HG03064 (cell line): Measurements from ENCODE around the gene OR2J3.
"Not testable (repeated sequence)": the region's sequence is repeated elsewhere in the genome, so short reads cannot be mapped to it uniquely, and the experiment has no call there.

Source experiments
- ATAC-seq: cut with Tn5 transposase; IDR thresholded peaks from one replicate; pipeline ENCODE4 v1.9.1; 2021; ENCODE audit warnings: low read depth; ENCODE audit not compliant: unreplicated experiment

Gene OR2J3

DNA sequence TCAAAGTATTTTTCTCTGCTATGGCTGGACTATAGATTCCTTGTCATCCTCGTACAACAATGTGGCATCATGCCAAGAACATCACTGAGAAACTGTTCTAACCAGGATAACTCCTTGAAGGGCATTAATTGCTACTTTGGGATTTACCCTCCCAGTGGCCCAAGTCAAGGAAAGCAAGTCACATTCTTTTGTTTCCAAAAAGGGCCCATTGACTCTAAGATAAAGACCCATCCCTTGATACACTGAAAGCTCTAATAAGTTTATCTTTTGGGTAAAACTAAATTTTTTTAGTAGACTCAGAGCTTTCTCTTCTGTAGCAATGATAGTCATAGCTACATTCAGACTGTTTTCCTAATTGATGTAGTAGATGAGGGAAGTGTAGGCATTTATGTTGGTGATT lies at the start of gene OR2J3:
TSS of gene OR2J3 (plus strand) at position 301 of the 400 bp plus-strand sequence. CDS start 3,833 bp downstream, outside the sequence.
- no peak for ATAC-seq

- no peak for ATAC-seq
These were observed 35.8 kb upstream of the OR2J3 start for GRCh38 chr6:29071831-29072723.

DNA sequence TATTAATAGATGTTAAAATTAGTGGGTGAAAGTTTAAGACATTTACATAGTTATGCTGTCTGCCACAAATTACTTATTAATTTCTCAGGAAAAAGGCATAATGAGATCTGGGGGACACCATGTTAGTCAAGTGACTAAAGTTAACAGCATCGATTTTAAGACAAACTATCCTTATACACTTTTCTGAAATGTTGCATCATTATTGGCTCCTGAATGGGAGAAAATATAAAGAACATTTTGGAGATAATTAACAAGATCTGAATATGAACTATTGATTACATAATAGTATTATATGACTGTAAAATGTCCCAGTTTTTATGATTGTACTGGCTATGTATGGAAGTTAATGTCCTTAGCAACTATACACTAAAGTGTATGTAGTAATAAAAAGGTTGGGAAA lies 28.7 kb upstream of the OR2J3 start:
- no peak for ATAC-seq

GRCh38 chr6:29081312-29081711 lies 26.5 kb upstream of the OR2J3 start:
- ATAC-seq: no peak

GRCh38 chr6:29082457-29082856 lies 25.4 kb upstream of the OR2J3 start:
- no peak for ATAC-seq

DNA sequence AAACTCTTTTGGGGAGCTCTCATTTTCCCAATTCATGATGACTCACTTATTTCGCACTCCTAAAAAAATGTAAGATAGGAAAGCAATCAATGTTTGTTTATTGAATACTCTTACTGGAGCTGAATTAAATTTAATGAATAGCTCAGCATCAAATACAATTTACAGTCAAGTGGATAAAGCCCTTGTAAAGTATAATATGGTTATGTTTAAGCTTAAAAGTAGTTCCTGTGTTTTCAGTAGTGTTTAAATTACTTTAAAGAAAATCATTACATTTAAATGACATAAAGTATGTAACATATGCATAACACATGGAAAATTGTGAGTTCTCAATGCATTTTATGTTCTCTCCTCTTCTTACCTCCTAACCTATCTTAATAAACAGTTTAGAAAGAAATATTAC lies 20.6 kb upstream of the OR2J3 start, which contains the start of gene OR2B3:
TSS of gene OR2B3 (minus strand) at position 101 of the 400 bp plus-strand sequence. CDS start at position 36, 65 bp downstream.
- ATAC-seq: no peak

- no peak for ATAC-seq
These were observed 14.9 kb upstream of the OR2J3 start for GRCh38 chr6:29092957-29093356.

GRCh38 chr6:29097803-29098202 lies 10.1 kb upstream of the OR2J3 start:
- no peak for ATAC-seq

DNA sequence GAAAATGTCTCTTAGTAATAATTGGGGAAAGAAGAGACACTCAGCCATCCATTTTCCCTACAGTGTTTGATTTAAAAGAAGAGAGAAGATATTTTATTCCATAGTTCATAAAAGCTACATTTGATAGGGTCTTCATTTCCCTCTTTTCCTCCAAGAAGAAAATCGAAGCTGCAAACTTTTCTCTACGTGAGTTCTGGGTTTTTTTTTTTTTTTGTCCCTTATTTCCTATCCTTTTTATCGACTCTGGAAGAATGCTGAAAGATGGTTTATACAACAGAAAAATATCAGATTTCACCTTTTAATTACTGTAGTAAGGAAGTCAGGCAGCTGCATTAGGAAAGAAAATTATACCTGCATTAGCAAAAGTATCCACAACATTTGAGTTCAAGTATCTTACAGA lies 8.7 kb upstream of the OR2J3 start, which contains the start of gene OR2J1:
TSS of gene OR2J1 (plus strand) at position 301 of the 400 bp plus-strand sequence. CDS start 1,453 bp downstream, outside the sequence.
- ATAC-seq: no peak

DNA sequence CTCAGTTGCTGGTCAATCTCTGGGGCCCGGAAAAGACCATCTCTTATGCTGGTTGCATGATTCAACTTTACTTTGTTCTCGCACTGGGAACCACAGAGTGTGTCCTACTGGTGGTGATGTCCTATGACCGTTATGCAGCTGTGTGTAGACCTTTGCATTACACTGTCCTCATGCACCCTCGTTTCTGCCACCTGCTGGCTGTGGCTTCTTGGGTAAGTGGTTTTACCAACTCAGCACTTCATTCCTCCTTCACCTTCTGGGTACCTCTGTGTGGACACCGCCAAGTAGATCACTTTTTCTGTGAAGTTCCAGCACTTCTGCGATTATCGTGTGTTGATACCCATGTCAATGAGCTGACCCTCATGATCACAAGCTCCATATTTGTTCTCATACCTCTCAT lies 4.3 kb downstream of the OR2J3 start:
- ATAC-seq: no peak

GRCh38 chr6:29114964-29115363 lies 7.1 kb downstream of the OR2J3 start:
- ATAC-seq: not testable (repeated sequence)

DNA sequence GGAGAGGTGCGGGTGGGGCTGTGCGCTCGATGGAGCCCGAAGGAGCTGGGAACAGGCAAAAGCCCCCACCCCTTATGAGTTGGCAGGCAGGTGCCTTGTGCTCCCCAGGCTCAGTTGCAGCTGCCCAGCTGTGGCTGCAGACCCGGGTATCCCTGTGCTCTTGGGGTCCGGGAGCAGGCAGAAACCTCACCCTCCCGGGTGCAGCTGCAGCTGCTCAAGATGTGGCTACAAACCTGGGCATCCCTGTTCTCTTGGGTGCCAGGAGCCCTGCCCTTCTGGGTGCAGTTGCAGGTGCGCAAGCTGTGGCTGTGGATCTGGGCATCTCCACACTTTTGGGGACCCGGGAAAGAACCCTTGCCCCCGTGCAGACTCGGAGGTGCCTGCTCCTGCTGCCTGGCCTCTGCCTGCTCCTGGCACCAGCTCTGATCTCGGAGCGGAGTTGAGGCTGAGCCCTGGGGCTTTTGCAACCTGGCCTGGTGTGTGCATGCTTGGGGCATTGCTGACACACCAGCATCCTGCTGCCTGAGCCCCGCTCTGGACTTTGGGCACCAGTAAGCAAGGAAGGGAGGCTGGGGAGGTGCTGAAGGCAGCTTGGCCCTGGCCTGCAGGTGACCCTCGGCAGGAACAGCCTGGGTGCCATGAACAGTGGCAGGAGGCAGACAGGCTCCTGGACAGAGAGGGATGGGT lies 21.6 kb downstream of the OR2J3 start:
- no peak for ATAC-seq

DNA sequence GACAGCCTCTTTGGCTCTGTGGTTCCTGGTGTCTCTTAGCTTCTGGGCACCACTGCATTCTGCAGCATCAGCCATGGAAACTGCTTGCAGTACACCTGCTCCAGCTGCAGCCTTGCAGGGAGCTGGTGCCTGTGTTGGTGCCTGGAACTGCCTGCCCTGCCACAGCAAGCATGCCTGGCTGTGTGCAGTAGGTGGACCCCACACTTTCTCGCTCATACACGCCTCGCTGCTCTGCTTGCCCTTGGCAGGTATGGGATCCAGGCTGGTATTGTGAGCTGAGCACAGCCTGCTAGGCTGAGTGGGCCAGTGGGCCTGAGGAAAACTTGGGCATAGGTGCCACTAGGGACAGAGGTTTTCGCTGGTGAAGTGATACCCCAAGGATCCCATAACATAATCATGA lies 22.8 kb downstream of the OR2J3 start:
- no peak for ATAC-seq

DNA sequence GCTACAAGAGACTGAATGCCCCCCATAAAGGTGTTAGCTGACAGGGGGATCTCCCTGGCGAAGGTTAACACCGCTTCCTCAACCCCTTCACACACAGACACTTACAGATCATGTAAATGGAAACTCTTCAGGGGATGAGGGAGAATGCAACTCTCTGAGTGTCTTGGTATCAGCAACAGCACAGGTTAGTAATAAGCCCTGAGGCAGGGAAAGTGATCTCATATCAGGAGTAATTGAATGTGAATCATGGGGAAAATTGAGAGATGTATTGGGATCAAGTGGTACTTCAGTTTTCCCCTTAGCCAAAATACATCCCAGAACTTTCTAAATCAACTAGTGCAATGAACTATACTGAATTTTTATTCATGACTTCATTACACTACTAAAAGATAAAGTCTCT lies 23.8 kb downstream of the OR2J3 start:
- ATAC-seq: no peak

GRCh38 chr6:29137724-29138123 lies 29.9 kb downstream of the OR2J3 start:
- no peak for ATAC-seq

DNA sequence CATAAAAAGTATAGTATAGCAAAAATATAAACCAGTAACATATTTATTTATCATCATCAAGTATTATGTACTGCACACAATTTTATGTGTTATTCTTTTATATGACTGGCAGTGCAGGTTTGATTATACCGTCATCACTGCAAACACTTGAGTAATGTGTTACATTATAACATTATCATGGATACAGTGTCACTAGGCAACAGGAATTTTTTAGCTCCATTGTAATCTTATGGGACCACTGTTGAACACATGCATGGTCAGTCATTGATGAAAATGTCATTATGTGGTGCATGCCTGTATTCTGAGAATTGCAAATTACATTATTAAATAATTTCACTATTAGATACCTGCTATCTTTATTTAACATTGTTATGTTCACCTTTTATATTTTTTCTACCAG lies 33.7 kb downstream of the OR2J3 start:
- no peak for ATAC-seq

DNA sequence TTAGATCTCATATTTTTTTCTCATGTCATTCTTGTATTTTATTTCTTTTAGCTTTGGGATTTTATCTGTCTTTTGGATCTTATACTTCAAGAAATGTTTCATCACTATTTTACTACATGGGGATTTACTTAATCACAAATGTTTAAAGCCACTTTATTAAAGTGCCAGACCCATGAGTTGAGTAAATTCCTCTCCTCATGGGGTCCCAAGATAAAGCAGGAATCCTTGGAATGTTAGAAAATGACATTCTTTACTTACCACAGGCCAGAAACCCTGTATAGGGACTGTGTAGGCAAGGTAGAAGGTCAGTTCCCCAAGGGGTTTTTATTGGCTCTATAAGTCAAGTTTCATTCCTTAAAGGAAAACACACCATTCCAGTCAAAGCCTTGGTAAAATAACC lies 34.5 kb downstream of the OR2J3 start:
- no peak for ATAC-seq

- no peak for ATAC-seq
These were observed 38.3 kb downstream of the OR2J3 start for GRCh38 chr6:29146179-29146578.

- no peak for ATAC-seq
These were observed 39.2 kb downstream of the OR2J3 start for GRCh38 chr6:29147074-29147473.

DNA sequence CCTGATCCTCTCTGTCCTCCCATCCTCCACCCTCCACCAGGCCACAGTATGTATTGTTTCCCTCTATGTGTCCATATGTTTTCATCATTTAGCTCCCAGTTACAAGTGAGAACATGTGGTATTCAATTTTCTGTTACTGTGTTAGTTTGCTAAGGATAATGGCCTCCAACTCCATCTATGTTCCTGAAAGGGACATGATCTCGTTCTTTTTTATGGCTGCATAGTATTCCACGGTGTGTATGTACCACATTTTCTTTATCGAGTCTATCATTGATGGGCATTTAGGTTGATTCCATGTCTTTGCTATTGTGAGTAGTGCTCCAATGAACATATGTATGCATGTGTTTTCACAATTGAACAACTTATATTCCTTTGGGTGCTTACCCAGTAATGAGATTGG lies 41.6 kb downstream of the OR2J3 start:
- not testable (repeated sequence) for ATAC-seq

- no peak for ATAC-seq
These were observed 45.2 kb downstream of the OR2J3 start for GRCh38 chr6:29153083-29153482.

GRCh38 chr6:29155182-29155581 lies 47.3 kb downstream of the OR2J3 start:
- ATAC-seq: not testable (repeated sequence)
